GM20000 (cell line): ENCODE data around the gene MYO6.

Experiments used
- DNase-seq: peaks from one replicate; pipeline ENCODE4 v3.0.0; 2012; ENCODE audit warnings: low spot score
- TF ChIP-seq, protein P1 (sequence below): IDR thresholded peaks from 2 replicates; pipeline ENCODE4 v1.5.1; 2012; ENCODE audit warnings: mild to moderate bottlenecking, control low read depth; ENCODE audit errors: extremely low read depth, missing control alignments

MYO6 gene

DNA sequence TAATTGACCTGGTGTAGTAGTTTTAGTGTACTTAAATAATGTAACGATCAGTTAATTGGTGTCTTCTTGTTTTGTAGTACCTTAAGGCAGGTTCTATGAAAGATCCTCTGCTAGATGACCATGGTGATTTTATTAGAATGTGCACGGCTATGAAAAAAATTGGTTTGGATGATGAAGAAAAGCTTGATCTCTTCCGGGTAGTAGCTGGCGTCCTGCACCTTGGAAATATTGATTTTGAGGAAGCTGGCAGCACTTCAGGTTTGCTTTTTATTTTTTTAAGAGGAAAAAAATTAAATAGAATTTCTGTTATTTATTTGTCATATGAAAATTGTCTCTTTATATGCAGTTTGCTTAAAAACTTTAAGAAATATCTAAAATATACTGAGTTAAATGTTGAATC, 99.2 kb downstream of the MYO6 start:
- TF ChIP-seq, protein P1, sequence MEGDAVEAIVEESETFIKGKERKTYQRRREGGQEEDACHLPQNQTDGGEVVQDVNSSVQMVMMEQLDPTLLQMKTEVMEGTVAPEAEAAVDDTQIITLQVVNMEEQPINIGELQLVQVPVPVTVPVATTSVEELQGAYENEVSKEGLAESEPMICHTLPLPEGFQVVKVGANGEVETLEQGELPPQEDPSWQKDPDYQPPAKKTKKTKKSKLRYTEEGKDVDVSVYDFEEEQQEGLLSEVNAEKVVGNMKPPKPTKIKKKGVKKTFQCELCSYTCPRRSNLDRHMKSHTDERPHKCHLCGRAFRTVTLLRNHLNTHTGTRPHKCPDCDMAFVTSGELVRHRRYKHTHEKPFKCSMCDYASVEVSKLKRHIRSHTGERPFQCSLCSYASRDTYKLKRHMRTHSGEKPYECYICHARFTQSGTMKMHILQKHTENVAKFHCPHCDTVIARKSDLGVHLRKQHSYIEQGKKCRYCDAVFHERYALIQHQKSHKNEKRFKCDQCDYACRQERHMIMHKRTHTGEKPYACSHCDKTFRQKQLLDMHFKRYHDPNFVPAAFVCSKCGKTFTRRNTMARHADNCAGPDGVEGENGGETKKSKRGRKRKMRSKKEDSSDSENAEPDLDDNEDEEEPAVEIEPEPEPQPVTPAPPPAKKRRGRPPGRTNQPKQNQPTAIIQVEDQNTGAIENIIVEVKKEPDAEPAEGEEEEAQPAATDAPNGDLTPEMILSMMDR: no peak
- no peak for DNase-seq

DNA sequence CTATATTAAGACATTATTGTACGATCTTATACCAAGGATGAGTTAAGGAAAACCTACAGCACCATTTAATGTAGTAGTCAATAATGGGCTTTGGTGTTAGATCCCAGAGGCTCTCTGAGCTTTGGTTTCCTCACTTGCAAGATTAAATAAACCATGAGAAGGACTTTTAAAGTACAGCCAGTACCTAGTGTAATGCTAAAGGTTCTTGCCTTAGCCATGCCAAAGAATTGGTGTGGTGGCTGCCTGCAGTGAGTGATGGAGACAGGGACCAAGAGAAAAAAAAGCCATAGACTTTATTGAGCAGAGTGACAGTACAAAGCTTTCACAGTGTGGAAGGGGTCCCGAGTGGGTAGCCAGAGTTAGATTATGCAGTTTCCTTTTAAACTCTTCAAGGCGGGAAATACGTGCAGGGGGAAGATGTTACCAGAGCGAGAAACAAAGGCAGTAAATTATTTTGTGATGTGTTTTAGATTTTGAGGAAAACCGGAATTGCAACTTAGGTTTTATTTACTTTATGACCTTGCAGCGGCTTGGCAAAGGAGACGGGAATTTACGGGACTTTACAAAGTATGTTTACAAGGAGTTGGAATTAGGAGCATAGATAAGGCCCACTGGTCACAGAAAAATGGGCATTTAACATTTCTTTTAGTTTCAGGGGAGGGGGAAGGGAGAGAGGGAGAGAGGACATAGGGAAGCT, 100.4 kb downstream of the MYO6 start:
- DNase-seq: no peak
- TF ChIP-seq, protein P1: no peak

DNA sequence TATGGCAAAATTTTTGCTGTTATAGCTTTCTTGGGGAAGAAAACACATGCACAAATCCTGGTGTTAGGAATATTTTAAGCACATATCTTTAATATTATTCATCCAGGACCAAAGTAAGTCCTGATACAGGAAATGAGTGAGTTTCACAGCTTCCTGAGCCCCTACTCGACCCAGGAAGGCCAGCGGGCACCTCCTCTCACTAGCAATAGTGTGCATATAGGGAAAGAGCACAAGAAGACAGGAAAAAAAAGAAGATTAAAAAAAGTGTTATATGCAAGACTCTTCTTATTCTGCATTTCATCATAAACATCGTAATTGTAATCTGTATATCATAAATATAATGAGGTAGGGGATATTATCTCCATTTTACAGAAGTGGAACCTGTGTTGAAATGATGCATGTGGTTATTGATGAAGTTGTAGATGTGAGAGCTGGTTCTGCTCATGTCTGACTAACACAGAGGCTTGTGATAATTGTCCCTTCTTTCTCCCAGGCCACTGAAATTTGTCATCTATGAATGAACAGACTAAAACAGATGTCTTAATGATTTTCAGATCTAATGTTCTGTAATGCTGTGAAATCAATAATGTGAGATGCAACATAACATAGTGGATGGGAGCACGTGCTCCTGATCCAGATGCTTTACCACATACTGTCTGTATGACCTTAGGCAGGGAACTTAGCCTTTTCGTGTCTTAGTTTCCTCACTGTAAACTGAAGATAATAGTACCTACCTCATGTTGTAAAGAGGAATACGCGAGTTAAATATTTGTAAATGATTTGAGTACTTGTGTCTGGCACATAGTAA, 101.2 kb downstream of the MYO6 start:
- DNase-seq: no peak
- TF ChIP-seq, protein P1: no peak

DNA sequence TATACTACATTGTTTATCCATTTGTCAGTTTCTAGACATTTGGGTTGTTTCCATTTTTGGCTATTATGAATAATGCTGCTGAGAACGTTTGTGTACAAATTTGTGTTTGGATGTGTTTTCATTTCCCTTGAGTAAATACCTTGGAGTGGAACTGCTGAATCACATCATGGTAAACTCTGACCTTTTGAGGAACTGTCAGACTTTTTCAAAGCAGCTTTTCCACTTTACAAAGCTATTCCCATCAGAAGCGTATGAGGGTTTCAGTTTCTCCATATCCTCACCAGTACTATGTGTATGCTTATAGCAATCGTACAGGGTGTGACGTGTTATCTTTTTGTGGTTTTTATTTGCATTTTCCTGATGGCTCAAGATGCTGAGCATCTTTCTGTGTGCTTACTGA, 103.7 kb downstream of the MYO6 start:
- TF ChIP-seq, protein P1: no peak
- DNase-seq: no peak

DNA sequence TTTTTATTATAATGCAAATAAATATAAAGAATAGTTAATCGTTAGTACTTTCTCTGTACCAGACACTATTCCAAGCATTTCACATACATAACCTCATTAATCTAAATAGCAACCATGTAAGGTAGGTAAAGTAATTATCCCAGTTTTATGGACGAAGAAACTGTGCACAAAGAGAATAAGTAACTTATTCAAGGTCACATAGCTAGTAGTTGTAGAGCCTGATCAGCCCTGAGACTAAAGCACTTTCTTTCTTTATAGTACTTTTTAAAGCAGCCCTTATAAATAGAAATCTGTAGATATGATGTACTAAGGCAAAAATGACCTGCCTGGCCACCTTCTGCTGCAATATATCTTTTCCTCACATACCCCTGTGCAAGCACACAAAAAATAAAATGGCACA, 104.8 kb downstream of the MYO6 start:
- DNase-seq: no peak
- TF ChIP-seq, protein P1: no peak

DNA sequence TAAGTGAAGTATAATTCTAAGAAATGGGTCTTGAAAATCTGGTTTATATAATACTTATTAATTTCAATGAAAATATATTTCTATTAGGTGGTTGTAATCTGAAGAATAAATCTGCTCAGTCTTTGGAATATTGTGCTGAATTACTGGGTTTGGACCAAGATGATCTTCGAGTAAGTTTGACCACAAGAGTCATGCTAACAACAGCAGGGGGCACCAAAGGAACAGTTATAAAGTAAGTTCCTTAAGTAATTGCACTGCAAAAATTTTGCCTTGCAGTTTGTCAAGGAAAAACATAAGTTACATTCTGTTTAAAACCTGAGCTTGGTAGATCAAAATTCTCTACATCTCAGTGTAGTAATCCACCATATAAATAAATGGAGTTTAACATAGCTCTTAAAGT, 106.0 kb downstream of the MYO6 start:
- TF ChIP-seq, protein P1: no peak
- peak; percentile 15 for DNase-seq

DNA sequence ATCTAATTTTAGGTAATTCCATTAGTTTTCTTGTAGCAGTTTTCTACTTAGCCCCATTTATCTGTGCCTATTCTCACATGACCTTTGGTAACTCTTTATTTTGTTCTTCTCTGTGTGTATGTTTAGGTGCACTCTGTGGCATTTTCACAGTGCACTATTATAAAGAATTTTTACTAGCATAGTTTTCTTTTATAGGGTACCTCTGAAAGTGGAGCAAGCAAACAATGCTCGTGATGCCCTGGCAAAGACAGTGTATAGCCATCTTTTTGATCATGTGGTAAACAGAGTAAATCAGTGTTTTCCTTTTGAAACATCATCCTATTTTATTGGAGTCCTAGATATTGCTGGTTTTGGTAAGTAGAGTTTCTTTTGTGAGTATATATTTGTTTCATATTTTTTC, 107.9 kb downstream of the MYO6 start:
- no peak for DNase-seq
- TF ChIP-seq, protein P1: no peak
